ENCODE measurements around the gene SLC7A8.

SLC7A8 gene

GRCh38 chr14:23182372-23183157, 895 bp downstream of the SLC7A8 start:
- DNase-seq (ENCODE audit: low spot score): no peak

GRCh38 chr14:23181946-23182345, 1.5 kb downstream of the SLC7A8 start:
- no peak for DNase-seq (ENCODE audit: low spot score)

- no peak for DNase-seq (ENCODE audit: low spot score)
Measured at GRCh38 chr14:23181453-23181852, 2.0 kb downstream of the SLC7A8 start.

- DNase-seq (ENCODE audit: low spot score): no peak
Measured at GRCh38 chr14:23177181-23177580, 6.3 kb downstream of the SLC7A8 start.

GRCh38 chr14:23175823-23176222, 7.6 kb downstream of the SLC7A8 start:
- DNase-seq (ENCODE audit: low spot score): no peak

- DNase-seq (ENCODE audit: low spot score): no peak
Measured at GRCh38 chr14:23174296-23175184, 8.9 kb downstream of the SLC7A8 start.

GRCh38 chr14:23173796-23174195, 9.7 kb downstream of the SLC7A8 start:
- no peak for DNase-seq (ENCODE audit: low spot score)

- no peak for DNase-seq (ENCODE audit: low spot score)
Measured at GRCh38 chr14:23173031-23173430, 10.4 kb downstream of the SLC7A8 start.

- DNase-seq (ENCODE audit: low spot score): no peak
Measured at GRCh38 chr14:23172574-23172973, 10.9 kb downstream of the SLC7A8 start.

GRCh38 chr14:23172096-23172495, 11.4 kb downstream of the SLC7A8 start:
- DNase-seq (ENCODE audit: low spot score): no peak

- DNase-seq (ENCODE audit: low spot score): no peak
Measured at GRCh38 chr14:23171222-23171975, 12.1 kb downstream of the SLC7A8 start.

GRCh38 chr14:23169622-23170021, 13.8 kb downstream of the SLC7A8 start:
- DNase-seq (ENCODE audit: low spot score): no peak

GRCh38 chr14:23168246-23168645, 15.2 kb downstream of the SLC7A8 start:
- DNase-seq (ENCODE audit: low spot score): no peak

- no peak for DNase-seq (ENCODE audit: low spot score)
Measured at GRCh38 chr14:23167116-23167847, 16.2 kb downstream of the SLC7A8 start.

- no peak for DNase-seq (ENCODE audit: low spot score)
Measured at GRCh38 chr14:23164949-23165348, 18.5 kb downstream of the SLC7A8 start.

- DNase-seq (ENCODE audit: low spot score): no peak
Measured at GRCh38 chr14:23164250-23164649, 19.2 kb downstream of the SLC7A8 start.

GRCh38 chr14:23163830-23164229, 19.6 kb downstream of the SLC7A8 start:
- DNase-seq (ENCODE audit: low spot score): no peak

- no peak for DNase-seq (ENCODE audit: low spot score)
Measured at GRCh38 chr14:23162800-23163199, 20.7 kb downstream of the SLC7A8 start.

- no peak for DNase-seq (ENCODE audit: low spot score)
Measured at GRCh38 chr14:23162005-23162404, 21.5 kb downstream of the SLC7A8 start.

- no peak for DNase-seq (ENCODE audit: low spot score)
Measured at GRCh38 chr14:23160924-23161522, 22.4 kb downstream of the SLC7A8 start.

- no peak for DNase-seq (ENCODE audit: low spot score)
Measured at GRCh38 chr14:23159532-23159931, 23.9 kb downstream of the SLC7A8 start.

Data from HuH-7.5 (cell line).